HG03342 (cell line): ENCODE results near the gene HIVEP2.
A peak's percentile ranks its signal among the peaks of the same experiment; 100 is the strongest.

ENCODE experiments used
- ATAC-seq: cut with Tn5 transposase; IDR thresholded peaks from one replicate; pipeline ENCODE4 v1.9.1; 2021; ENCODE audit warnings: mild to moderate bottlenecking, moderate library complexity; ENCODE audit not compliant: unreplicated experiment

Gene HIVEP2

GRCh38 chr6:142867355-142867801 is 77.6 kb downstream of the HIVEP2 start:
- ATAC-seq, result no peak

DNA sequence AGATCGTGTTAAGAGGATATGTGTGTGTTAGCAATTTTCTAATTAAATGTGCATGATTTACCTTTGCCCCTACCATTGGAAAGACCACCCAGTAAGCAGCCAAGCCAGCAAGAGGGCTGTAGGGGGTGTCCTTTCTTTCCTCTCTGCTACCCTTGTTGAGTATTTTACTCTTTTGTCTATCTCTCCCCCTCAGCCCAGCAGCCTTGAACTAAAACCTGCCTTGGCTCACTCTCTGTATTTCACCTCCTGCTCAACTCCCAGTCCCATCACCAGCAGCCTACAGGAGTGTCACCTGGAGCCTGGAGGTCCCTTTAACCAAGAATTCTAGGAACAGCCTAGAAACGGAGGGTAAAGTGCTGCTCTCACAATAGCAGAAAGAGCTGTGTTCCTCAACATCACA is 81.0 kb downstream of the HIVEP2 start:
- ATAC-seq, result no peak

GRCh38 chr6:142861711-142862110 is 83.3 kb downstream of the HIVEP2 start:
- no peak for ATAC-seq

DNA sequence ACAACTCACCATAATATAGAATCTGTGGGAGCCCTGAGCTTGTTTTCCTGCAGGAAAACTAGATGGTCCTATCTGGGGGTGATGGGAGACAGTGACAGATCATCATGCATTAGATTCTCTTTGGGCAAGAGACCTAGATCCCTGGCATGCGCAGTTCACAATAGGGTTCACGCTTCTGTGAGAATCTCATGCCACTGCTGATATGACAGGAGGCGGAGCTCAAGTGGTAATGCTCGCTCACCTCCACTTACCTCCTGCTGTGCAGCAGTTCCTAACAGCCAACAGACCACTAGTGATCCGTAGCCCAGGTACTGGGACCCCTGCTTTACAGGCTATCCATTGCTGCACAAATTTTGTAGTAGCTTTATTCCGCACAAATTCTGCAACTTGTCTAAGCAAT is 84.5 kb downstream of the HIVEP2 start:
- no peak for ATAC-seq

DNA sequence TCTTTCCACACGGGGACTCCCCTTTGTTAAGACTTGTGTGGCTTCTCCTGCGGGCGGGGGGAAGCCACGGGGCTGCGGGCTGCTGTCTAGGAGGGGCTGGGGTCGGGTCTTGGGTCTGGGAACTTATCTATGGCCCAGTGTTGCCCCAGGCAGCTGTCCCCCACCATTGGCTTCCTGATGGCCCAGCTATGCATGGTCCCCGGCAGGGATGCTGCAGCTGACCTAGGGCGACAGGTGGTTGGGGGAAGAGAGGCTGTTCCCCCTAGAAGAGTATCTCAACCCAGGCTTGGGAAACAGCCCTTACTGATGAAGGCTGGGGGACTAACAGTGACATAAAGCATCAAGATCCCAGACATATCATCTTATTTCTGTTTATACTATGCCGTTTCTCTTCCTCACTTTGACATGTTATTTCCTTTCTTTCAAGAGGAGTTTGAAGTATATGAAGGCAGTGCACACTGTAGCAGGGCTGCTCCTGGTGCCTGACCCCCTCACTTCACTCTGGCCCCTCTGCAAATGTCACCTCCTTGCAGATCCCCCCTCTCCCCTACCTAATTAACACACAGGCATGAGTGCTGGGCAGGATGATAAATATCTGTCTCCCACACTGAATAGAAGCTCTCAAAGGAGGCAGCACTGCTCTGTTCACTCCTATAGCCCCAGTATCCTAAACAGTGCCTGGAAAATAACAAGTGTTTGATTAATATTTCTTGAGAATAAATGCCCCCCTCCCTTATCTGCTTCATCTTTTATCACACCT is 87.0 kb downstream of the HIVEP2 start:
- ATAC-seq, result no peak

DNA sequence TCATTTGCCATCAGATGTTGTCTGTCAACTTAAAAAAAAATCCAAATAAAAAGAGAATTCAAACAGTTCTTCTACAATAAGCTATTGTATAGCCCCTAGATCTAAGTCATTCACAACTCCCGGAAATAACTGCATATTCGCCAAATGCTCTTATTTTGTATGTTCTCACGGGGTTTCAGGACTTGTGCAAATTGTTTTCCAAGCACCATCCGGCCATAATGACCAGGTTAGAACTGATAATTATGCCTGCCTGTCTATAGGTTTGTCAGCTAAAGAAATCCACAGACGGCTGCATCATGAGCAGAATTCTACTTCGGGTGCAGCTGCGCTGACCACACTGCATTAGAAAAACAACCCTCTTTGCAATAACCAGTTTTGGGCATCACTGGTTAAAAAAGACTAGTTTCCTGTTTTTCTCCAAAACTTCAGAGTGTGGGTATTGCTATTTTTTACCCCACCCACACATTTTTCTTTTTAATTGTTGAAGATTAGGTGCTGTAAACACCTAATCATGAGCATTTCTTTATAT is 87.7 kb downstream of the HIVEP2 start:
- ATAC-seq, result peak; percentile 37

DNA sequence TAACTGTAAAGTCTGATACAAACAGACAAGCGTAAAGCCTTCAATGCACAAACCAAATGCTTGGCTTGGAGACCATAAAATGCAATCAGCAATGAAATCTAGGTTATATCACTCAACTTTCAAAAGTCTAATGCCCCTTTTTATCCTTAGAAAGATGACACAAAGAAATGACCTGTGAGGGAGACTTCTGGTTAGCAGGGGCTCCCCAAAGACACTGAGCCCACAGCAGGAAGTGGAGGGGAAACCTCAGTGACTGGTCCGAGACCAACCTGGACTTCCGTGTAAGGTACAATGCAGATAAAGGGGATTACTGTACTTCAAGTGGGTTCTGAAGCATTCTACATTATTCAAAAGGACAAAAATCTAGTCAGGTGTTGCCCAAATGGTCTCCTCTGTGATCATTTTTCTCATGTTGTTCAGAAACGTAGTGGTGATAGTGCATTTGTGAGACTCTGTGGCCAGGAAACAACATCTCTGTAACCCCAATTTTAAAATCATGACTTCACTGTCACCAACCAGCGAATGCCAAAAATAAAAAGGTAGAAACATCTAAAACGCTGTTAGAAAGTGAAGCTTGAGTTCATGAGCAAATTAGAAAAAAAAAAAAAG is 88.2 kb downstream of the HIVEP2 start:
- peak; percentile 58 for ATAC-seq

DNA sequence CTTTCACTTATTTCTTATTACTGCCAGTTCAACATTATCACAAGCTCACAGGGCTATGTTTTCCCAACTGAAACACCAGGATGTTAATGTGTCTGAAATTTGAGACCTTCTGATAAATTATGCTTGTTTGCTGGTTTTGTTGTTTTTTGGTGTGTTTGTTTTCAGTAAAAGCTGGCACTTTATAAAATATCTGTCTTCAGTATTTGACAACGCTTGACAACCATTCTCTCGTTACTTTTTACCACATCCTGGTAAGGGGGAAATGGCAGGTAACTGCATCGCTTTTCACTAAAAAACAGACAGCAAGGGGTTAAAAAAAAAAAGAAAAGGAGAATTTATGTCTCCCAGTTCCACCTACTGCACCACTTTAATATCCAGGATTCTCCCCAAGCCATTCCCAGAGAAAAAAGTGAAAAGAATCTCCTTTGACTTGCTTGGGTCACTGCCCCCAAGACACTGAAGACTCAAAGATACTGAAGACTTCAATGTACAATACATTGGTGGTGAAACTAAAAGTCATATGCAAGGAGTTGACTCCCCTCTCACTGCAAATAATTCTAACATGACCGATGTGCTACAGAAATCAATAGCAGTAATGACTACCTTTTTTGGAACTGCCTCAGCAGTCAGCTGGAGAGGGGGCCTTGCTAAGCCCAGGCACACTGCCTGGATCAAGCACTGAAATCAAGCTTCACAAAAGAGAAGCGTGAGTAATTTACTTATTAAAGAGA is 88.9 kb downstream of the HIVEP2 start:
- peak; percentile 27 for ATAC-seq

DNA sequence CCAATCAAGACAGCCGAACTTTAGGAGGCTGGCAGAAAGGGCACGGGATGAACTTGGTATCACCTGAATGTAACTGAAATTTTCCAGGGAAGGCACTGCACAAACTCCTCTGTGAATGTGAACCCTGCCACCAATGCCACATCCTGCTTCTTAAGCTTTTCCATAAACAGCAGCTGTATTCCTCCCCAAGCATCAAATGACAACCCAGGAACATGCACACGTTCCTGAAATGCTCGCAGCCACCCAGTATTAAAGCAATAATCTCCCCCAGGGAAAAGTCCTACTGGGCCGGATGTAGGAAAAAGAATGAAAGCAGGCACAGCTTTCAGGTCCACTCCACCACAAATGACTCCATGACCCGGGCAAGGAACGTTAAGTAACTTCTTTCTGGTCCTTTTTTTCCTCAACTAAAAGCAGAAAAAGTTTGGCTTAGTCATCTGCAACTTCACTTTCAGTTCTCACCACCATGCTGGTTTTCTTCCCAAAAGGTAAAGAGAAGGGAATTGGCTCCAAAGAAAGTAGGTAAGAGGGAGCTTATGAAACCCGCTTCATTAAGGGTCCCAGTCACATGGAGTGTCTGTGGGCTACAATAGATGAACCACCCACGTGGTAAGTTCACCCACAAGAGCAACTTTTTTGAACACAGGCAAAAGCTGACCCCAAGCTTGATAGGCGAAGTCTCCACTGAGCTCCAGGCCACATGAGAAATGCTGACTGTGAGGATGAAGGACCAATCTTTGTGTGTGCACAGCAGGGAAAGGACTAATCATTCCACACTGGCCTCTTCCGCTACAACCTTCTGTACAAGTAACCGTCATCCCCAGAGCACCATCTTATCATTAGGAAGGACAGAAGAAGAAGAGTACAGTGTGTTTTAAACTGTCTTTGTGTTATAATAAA is 90.1 kb downstream of the HIVEP2 start:
- ATAC-seq, result no peak

- ATAC-seq, result no peak
Measured at GRCh38 chr6:142853244-142854180, 91.5 kb downstream of the HIVEP2 start.

DNA sequence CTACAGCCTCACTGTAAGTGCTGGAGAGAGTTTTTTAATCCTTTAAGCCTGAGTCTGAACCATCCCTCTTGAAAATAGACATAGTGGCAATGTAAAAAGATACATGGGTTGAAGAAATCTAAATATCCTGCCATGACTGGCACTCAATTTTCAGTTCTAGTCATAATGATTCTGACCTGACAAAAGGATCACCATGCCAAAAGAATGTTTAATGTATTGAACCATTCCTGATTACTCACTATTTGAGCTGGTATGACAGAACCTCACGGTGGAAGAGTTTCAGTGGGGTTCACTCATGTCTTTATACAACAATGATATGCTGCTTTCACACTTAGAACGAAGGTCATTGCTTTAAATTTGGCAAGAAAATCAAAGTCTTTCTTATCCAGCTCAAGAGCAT is 93.4 kb downstream of the HIVEP2 start:
- ATAC-seq, result no peak

GRCh38 chr6:142850679-142851423 is 94.1 kb downstream of the HIVEP2 start:
- ATAC-seq, result peak; percentile 47

DNA sequence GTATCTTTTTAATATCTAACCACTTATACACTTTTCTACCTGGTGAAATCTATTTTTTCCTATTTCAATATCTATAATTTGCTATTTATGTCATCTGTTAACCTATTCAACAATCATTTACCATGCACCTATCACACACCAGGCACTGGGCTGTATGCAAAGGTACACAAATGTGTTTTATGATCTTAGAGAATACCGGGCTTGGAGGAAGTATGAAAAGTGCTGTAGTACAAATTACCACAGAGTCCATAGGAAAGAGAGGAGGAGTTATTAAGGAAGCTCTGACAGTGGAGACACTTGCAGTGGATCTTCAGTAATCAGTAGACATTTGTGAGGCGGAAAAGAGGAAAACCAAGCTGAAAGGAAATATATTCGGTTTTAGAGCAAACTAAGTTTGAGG is 96.0 kb downstream of the HIVEP2 start:
- ATAC-seq, result no peak

GRCh38 chr6:142848156-142848555 is 96.8 kb downstream of the HIVEP2 start:
- no peak for ATAC-seq

DNA sequence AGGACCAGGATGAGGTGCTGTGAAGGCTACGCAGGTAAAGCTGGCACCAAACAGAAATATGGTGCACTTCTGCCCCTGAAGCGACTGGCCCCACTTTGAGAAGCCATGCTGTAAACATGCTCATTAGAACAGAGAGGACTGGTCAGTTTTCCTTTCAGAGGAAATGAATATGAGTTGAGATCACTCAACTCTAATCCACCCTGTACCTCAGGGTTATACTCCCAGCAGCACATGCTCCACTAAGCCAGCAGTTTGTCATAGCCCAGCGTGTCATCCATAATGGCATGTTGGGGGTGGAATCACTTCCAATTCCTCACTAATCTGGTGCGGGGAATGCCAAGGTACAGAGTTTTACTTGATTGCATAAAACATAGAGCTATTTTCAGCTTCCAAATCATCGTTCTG is 98.1 kb downstream of the HIVEP2 start:
- ATAC-seq, result no peak

DNA sequence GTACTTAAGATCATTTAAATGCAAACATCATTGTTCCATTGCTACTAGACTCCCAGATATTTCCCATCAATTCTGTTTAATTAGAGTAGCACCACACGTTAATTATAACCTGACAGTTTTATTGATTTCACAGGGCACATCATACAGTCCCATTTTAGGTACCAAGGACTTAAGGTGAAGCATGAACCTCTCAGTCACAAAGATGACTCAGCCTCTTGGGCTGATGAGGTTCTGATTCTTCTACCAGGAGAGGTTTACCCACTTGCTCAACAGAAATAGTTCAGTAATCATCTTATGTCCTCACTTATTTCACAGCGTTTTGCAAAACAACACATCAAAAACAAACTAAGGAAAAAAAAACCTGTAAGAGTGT is 98.5 kb downstream of the HIVEP2 start:
- ATAC-seq, result no peak

DNA sequence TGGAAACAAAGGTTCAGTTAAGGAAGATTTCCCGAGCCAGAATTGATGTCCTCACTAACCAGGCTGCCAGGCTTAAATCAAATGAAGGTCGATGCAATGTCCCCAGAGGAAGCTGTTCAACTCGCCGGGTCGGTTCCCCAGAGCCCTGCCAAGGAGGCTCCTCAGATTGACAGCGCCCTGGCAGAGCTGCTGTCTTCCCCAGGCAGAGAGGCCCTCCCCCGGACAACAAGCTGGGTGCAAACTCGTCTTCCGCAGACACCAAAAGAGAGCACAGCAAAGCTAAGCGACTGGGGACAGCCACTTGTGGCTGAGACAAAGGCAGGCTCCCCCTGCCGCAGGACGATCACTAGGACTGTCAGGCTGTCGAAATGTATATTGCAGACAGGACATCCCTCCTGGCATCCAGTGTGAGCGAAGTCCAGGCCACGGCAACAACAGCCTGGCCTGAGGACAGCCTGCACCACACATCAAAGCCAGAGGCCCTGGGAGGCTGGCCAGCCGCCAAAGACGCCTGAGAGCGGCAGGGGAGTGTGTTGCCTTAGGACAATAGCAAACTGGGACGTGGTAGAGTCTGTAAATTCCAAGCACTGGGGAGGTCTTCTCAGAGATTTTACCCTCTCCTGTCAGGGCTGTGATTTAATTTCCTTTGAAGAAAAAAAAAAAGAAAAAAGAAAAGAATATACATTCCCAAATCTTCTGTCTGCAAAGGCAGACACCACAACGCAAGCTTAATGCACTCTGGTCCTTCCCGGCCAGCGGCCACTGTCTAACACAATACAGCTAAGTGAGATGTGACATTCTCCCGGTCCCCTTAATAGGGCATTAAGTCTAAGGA is 99.1 kb downstream of the HIVEP2 start:
- ATAC-seq, result no peak

DNA sequence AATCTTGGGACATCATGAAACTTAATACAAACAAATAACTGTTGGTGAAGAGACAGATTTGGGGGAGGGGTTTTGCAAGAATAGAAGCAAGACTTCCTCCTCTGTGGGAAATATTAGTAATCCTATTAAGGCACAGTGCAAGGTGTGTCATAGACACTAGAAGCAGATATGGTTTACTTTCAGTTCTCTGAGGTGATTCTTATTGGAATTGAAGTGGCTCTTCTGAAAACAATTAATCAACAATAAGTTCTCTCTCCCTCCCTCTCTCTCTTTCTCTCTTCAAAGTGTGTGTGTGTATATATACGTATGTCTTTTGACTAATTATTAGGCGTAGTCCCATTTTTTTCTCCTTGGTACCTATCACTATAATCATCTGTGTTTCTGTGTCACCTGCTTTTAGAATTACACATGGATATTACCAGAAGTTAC is 99.8 kb downstream of the HIVEP2 start:
- ATAC-seq, result peak; percentile 37
